Thyroid gland (tissue), 4 donors: ENCODE results near the gene CLDN34.

ENCODE experiments used
- POLR2A ChIP-seq, 2 donors: fragments of 450-650 bp; IDR thresholded peaks; one replicate each; pipeline ENCODE4 v1.6.1; 2017; ENCODE audit warnings: antibody characterized with exemption in 2 of 2, mild to moderate bottlenecking in 2 of 2, moderate library complexity in 1 of 2
- TF ChIP-seq, protein P1 (sequence below), 6 experiments: fragments of 200-600 bp in 3 of 6; fragments of 450-650 bp in 3 of 6; sonication (generic) in 3 of 6; IDR thresholded peaks; one replicate each; pipeline ENCODE4 v1.5.1; 2016 to 2019; ENCODE audit warnings: antibody characterized with exemption in 6 of 6, mild to moderate bottlenecking in 2 of 6, inconsistent platforms in 1 of 6, moderate library complexity in 1 of 6

DNA sequence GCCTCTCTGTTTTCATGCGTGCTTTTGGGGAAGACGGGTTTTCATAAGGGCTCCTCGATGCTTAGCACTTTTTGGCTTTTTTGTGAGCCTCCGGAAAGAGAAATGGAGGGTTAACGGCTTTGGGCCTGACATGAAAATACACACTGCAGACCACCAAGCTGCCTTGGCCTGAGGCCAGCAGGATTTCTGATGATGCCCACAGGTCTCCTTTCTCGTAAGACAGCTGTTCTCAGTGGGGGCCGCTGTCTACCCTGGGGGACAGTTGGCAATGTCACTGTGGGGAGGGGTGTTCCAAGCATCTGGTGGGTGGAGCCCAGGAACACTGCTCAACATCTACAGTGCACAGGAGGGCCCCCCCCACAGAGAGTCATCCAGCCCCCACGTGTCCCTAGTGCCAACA is 29.4 kb upstream of the CLDN34 start:
- TF ChIP-seq, protein P1, sequence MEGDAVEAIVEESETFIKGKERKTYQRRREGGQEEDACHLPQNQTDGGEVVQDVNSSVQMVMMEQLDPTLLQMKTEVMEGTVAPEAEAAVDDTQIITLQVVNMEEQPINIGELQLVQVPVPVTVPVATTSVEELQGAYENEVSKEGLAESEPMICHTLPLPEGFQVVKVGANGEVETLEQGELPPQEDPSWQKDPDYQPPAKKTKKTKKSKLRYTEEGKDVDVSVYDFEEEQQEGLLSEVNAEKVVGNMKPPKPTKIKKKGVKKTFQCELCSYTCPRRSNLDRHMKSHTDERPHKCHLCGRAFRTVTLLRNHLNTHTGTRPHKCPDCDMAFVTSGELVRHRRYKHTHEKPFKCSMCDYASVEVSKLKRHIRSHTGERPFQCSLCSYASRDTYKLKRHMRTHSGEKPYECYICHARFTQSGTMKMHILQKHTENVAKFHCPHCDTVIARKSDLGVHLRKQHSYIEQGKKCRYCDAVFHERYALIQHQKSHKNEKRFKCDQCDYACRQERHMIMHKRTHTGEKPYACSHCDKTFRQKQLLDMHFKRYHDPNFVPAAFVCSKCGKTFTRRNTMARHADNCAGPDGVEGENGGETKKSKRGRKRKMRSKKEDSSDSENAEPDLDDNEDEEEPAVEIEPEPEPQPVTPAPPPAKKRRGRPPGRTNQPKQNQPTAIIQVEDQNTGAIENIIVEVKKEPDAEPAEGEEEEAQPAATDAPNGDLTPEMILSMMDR (IDR thresholded peaks at IDR 0.05) = no peak
- no peak for TF ChIP-seq POLR2A (IDR thresholded peaks at IDR 0.05)
